ENCODE data around the gene HIVEP2. TPM values are rescaled to one million over a fixed set of nuclear protein-coding genes. Genes with fewer than 3 reads are reported as not detected.

The HIVEP2 gene
- polyA plus RNA-seq, 3 donors, result 12.0 to 12.7 (median 12.1) TPM

DNA sequence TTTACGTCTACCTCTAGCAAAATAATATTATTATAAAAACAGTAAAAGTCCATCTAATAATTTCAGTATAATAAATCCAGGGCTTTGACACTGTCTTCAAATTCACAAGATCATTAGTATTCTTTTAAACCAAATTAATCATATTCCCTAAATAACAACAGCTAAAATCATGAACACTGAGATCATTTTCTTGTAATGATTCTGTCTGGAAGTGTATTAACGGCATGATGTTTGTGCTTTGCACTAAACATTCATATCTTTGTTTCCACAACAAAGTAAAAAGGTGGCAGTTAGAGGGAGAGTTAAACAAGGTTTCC, 18.8 kb downstream of the HIVEP2 start:
- DNase-seq (ENCODE audit: low read depth in 3 of 3, low spot score in 2 of 3), result no peak

DNA sequence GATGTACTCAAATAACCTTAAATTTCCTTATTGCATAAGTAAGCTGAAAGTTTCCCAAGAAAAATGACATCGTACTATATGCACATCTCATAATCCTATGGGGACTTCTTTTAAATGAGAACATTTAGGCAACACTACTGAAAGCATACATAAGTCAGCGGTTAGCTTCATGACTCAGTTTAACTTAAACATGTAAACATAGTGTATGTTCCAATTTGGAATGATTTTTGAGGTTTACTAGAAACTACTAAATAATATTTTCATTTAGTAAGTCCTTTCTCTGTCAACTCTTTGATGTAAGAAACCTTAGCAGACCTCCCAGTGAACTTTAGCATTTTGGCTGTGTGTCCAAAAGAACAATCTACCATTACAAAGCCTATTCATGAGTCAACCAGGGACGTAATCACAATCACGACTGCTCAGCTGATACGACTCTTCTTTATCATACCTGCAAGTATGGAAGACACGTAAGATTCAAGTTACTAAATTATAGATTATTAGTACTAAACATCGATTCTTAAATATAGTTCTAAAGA, 19.3 kb downstream of the HIVEP2 start:
- no peak for DNase-seq (ENCODE audit: low read depth in 3 of 3, low spot score in 2 of 3)

DNA sequence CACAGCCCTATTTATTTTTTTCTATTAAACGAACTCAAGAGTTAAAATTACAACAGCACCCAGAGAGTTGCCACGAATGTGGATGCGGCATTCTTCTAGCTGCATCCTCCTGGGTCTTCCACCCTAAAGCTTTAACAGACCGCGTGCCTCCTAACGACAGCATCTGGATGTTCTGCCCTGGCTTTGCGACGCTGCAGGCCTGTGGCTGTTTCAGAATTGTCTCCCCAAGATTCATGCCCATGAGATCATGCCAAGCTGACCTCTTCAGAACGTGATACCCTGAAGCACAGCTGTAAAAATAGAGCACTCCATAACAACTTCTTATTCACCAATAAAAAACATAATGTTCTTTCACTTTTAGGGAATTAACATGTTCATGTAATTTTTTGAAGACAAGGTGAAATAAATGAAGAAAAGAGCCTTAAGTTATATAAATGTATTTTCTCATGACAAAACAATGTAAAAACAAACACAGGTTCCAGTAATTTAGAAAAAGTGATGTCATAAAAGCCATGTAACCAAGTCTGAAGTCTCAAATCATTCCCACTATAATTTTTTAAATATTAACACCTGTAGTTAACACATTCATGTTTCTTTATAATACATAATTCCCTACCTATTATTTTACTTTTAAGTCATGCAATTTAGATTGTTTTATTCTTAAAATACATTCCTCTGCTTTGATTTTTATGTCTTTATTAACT, 26.5 kb downstream of the HIVEP2 start:
- DNase-seq (ENCODE audit: low read depth in 3 of 3, low spot score in 2 of 3), result no peak

- no peak for DNase-seq (ENCODE audit: low read depth in 3 of 3, low spot score in 2 of 3)
Observed at GRCh38 chr6:142916881-142917280, 28.1 kb downstream of the HIVEP2 start.

DNA sequence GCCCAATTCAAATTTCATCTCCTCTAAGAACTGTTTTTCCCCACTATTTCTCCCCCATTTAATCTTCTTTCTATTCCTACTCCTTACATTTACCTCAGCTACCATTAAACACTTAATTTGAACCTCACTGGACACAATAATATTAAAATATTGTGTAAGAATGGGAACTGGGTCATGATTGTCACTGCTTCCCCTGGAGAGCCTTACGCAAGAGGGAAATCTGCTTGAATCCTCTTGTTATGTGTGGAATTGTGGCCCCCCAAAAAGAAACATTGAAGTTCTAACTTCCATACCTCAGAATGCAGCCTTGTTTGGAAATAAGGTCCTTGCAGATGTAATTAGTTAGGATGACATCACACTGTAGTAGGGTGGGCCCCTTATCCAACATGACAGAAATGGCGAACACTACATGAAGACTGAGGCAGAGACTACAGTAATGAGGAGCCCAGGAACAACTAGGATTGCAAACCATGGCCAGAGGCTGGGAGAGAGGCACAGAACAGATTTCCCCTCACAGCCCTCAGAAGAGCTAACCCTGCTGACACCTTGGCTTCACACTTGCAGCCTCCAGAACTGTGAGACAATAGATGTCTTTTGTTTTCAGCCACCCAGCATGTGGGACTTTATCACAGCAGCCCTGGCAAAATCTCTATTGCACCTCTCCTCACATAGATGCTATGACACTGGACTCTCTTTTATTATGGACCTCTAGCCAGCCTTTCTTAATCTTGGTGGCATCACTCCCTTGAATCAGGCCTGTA, 29.9 kb downstream of the HIVEP2 start:
- DNase-seq (ENCODE audit: low read depth in 3 of 3, low spot score in 2 of 3), result no peak

- no peak for DNase-seq (ENCODE audit: low read depth in 3 of 3, low spot score in 2 of 3)
Observed at GRCh38 chr6:142914369-142914768, 30.6 kb downstream of the HIVEP2 start.

GRCh38 chr6:142913511-142914047, 31.4 kb downstream of the HIVEP2 start:
- no peak for DNase-seq (ENCODE audit: low read depth in 3 of 3, low spot score in 2 of 3)

GRCh38 chr6:142913036-142913510, 31.9 kb downstream of the HIVEP2 start:
- DNase-seq (ENCODE audit: low read depth in 3 of 3, low spot score in 2 of 3), result no peak

- no peak for DNase-seq (ENCODE audit: low read depth in 3 of 3, low spot score in 2 of 3)
Observed at GRCh38 chr6:142912125-142912524, 32.9 kb downstream of the HIVEP2 start.

- DNase-seq (ENCODE audit: low read depth in 3 of 3, low spot score in 2 of 3), result no peak
Observed at GRCh38 chr6:142911430-142911829, 33.5 kb downstream of the HIVEP2 start.

DNA sequence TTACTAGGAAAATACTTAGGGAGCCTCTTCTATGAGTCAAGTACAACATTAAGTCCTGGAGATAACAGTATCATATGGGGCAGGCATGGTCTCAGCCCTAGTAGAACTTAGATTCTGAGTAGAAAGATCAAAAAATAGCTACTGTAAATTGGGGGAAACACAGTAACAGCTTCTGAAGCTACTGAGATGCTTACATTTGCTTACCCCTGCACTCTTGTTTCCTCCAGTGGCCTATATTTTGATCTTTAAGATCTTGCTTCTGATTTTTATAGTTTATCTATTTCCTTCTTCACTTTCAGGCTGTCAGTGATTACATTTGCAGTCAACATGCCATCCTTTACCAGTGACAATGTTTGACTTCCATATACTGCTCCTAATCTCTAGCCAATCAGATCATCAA, 35.3 kb downstream of the HIVEP2 start:
- no peak for DNase-seq (ENCODE audit: low read depth in 3 of 3, low spot score in 2 of 3)

DNA sequence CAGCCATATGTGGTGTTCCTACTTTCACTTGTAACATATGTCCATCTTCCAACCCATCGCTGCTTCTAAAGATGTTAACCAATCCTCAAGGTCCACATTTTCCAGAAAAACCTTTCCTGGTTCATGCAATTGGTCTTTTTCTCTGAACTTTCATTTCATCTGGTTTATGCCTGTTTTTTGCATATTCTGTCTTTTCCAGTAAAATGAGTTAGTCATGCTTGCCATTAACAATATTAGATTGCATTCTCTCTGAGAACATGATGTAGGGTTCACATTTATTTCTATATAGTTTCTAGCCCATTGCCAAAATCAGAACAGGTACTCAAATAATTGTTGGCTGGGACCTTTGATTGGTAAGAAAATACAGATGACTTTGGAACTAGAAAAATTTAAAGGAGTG, 36.7 kb downstream of the HIVEP2 start:
- no peak for DNase-seq (ENCODE audit: low read depth in 3 of 3, low spot score in 2 of 3)

DNA sequence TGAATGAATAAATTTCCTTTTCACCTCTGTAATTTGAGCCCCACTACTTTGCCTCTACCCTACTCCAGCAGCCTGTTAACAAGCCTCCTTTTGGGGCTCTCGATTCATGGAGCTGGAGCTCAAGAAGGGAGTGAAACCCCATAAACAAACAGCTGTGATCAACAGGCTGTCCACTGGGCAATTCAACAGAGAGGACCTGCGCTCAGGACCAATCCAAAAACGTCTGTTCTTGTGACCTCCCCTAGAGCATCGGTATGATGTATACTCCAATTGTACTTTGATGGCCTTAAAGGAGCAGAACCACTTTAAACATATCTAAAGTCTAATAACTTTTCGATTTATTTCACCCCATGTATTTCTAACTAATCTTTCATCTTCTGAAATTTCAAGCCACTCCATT, 37.4 kb downstream of the HIVEP2 start:
- no peak for DNase-seq (ENCODE audit: low read depth in 3 of 3, low spot score in 2 of 3)

- no peak for DNase-seq (ENCODE audit: low read depth in 3 of 3, low spot score in 2 of 3)
Observed at GRCh38 chr6:142906945-142907470, 38.0 kb downstream of the HIVEP2 start.

DNA sequence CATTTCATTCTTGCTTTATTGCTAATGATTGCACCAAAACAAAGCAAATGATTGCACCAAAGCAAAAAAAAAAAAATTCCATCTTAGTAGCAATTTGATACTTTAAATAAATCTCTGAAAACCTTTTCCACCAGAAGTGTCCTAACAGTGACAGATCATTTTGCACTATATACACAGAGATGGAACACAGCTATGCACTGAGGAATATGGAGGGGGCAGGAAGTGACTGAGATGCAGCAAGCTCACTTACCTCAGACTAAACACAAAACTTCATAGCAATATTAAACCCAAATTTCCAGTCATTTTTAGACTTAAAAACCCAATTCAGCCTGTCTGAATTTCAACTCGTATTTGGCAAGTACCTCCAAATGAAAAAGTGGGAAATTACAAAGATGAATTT, 41.2 kb downstream of the HIVEP2 start:
- DNase-seq (ENCODE audit: low read depth in 3 of 3, low spot score in 2 of 3), result no peak

DNA sequence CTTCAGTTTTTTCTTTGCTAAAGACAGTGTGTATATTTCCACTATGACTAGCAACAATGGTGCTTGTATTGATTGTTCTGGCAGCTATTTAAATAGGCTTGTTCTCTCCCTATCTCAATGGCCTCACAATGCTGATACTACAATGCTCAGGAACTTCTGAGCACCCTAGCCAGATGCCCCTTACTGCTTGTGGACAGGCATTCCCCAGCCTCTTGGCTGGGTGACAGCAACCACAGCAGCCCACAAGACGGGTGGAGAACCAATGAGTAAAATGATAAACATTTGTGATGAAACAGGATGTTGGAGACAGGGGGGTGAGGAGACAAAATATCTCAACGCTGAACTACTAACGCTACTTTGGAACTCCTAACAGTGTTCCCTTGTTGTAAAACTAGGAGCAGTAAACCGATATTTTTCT, 42.3 kb downstream of the HIVEP2 start:
- no peak for DNase-seq (ENCODE audit: low read depth in 3 of 3, low spot score in 2 of 3)

DNA sequence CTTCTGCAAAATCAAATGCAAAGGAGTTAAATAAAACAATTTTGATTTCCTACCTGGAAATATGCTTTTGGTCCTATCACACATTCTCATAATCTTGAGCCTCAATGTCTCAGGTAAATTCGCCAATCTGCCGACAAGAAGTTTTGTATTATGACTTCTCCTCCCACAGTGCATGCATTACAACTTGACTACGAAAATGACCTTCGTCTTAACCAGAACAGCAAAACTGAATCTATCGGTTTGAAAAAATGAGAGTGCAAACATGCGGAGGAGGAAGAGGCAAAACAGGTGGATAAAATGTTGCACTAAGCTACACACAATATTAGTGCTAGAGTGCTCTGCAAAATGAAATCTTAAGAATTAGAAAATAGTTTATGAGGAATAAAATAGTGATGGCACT, 43.4 kb downstream of the HIVEP2 start:
- no peak for DNase-seq (ENCODE audit: low read depth in 3 of 3, low spot score in 2 of 3)

DNA sequence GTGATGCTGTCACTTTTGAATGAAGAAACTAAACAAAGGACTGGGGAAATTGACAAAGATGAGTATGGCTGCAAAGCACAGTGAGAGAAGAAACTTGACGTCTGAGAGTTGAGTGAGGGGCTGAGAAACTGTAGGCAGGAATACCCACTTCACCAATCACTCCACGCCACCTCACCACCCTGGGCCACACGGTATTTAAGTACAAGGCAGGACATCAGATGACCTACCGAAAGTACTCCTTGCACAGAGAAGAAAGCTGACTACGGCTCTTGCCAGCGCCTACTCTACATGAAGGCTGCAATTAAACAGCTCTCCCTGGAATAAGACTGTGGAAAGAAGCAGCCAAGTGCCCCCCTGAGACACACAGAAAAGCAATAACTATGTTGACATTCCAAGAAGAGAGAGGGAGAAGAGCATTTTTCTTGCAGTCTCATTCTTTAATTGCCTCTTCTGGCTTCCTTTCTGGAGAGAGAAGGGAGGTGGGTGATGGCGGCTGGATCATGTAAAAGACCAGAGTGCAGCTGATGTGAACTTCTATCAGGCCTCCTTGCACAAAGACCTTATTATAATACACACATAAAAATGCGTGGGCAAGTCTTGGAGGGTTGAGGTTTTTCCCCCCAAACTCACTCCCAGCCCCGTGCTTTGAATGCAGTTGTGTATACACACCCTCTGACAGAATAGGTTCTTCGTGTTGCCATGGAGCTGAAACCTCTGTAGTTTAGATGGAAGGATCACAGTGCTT, 44.6 kb downstream of the HIVEP2 start:
- no peak for DNase-seq (ENCODE audit: low read depth in 3 of 3, low spot score in 2 of 3)

DNA sequence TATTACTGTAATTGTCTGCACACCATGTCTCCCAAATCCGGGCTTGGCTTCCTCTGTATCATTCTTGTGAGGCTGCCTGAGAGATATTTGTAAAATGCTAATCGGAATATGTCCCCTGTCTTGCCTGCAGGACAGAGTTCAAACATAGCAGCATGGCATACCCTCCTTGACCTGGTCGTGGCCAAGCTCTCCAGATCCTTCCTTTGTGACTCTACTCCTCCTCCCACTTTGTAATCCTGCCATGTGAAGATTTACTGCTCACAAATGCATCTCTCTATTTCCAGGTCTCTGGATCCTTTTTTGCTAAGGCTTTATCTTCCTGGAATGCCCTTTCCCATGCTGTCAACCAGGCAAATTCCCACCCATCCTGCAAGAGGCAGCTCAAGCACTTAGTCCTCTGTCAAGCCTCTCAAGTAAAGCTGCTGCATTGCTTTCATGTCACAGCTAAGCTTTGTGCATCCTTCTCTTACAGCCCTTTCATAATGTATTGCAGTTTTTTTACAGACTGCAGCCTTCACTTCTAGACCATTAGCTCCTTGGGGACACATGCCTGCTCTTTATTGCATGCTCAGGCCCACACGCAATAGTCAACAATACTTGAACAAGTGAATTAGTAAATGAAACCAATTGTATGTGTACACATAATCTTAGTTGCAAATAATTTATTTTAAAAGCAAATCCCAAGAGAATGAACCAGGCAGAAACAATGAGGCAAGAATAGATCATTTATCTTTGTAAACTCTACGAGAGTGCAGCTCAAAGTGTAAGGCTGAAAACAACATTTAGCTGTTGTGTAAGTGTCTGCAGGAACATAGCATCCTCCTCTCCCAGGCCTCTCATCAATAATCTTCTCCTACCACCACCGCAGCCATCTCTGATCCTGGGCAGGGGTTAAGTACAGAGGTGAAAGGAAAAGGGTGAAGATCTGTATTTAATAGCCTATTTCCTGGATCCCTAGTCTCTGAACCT, 45.8 kb downstream of the HIVEP2 start:
- DNase-seq (ENCODE audit: low read depth in 3 of 3, low spot score in 2 of 3), result no peak

- DNase-seq (ENCODE audit: low read depth in 3 of 3, low spot score in 2 of 3), result no peak
Observed at GRCh38 chr6:142897659-142898058, 47.3 kb downstream of the HIVEP2 start.

Data from right renal cortex interstitium (tissue), 3 donors.